Panc1 (cell line): ENCODE results near the gene MID2. TPM values are rescaled to one million over a fixed set of nuclear protein-coding genes. Genes with fewer than 3 reads are reported as not detected.

Source experiments
- ATAC-seq: fragments of 200-7000 bp; cut with Tn5 transposase; 2 replicates; pipeline ENCODE4 v1.9.1; 2020; ENCODE audit warnings: mild to moderate bottlenecking, moderate library complexity
- BruUV-seq: library from RNA; stranded (reverse); fragments of 400-500 nt; replicated peaks from 2 replicates; lab custom pipeline; 2021; lab: Mats Ljungman, UMichigan
- CTCF ChIA-PET: fragments of 300-600 bp; sonication (Branson Sonifier 250); formaldehyde crosslinking; loops from one replicate; lab custom pipeline; 2022; ENCODE audit warnings: antibody characterized with exemption; lab: Charles Lee
- POLR2A ChIA-PET: fragments of 300-600 bp; sonication (Branson Sonifier 250); formaldehyde crosslinking; loops from one replicate; lab custom pipeline; 2022; ENCODE audit warnings: antibody characterized with exemption; lab: Charles Lee
- DNase-seq: peaks from one replicate; pipeline ENCODE4 v3.0.0-alpha.2; 2010; ENCODE audit warnings: low read depth, low spot score
- H3K27ac ChIP-seq: 2 replicates; pipeline ENCODE4 v1.5.1; 2011; ENCODE audit warnings: mild to moderate bottlenecking, low read length, inconsistent platforms
- H3K27me3 ChIP-seq: fragments of 200-500 bp; sonication (Bioruptor generic); 2 replicates; pipeline ENCODE4 v1.6.0; 2014; ENCODE audit warnings: low read length, inconsistent platforms; ENCODE audit not compliant: control insufficient read depth, insufficient read depth
- H3K36me3 ChIP-seq: fragments of 200-500 bp; sonication (Bioruptor generic); 2 replicates; pipeline ENCODE4 v1.5.1; 2014; ENCODE audit warnings: inconsistent platforms, mild to moderate bottlenecking, low read length, moderate library complexity; ENCODE audit not compliant: control insufficient read depth, insufficient read depth
- H3K4me1 ChIP-seq: 2 replicates; pipeline ENCODE4 v1.5.1; 2011; ENCODE audit warnings: inconsistent platforms, mild to moderate bottlenecking, low read length, moderate library complexity; ENCODE audit not compliant: control insufficient read depth, insufficient read depth
- H3K4me3 ChIP-seq, 2 experiments: 2 replicates each; pipeline ENCODE4 v1.5.1; 2011 to 2012; ENCODE audit warnings: low read depth in 2 of 2, low read length in 2 of 2, mild to moderate bottlenecking in 2 of 2, inconsistent platforms in 1 of 2, moderate library complexity in 1 of 2
- H3K9me3 ChIP-seq: fragments of 200-500 bp; sonication (Bioruptor generic); 2 replicates; pipeline ENCODE4 v1.5.1; 2014; ENCODE audit warnings: low read depth, mild to moderate bottlenecking, inconsistent platforms, low read length, moderate library complexity; ENCODE audit not compliant: control insufficient read depth, insufficient read depth
- CTCF ChIP-seq: fragments of 450-650 bp; IDR thresholded peaks from 2 replicates; pipeline ENCODE4 v1.5.1; 2017; ENCODE audit warnings: mild to moderate bottlenecking
- POLR2AphosphoS5 ChIP-seq: IDR thresholded peaks from 2 replicates; pipeline ENCODE4 v1.6.1; 2012; ENCODE audit warnings: mild to moderate bottlenecking, low read depth, low read length, moderate library complexity
- REST ChIP-seq, 2 experiments: IDR thresholded peaks; 2 replicates each; pipeline ENCODE4 v1.6.1; 2011 to 2012; ENCODE audit warnings: low read depth in 2 of 2, control low read depth in 1 of 2, low read length in 1 of 2, mild to moderate bottlenecking in 1 of 2, moderate library complexity in 1 of 2; ENCODE audit not compliant: insufficient read depth in 1 of 2
- SIN3A ChIP-seq: IDR thresholded peaks from 2 replicates; pipeline ENCODE4 v1.6.1; 2012; ENCODE audit warnings: low read depth, mild to moderate bottlenecking, low read length, moderate library complexity, borderline replicate concordance; ENCODE audit not compliant: insufficient read depth
- TCF7L2 ChIP-seq: IDR thresholded peaks from 2 replicates; pipeline ENCODE4 v1.6.1; 2011; ENCODE audit warnings: mild to moderate bottlenecking, low read depth, low read length, inconsistent platforms
- in situ Hi-C: cut with HindIII; loops from 2 replicates; pipeline ENCODE4 v1.10.0; 2016; ENCODE audit warnings: low sequenced_read_pairs, low pct_unique_long_range_greater_than_20kb
- intact Hi-C: fragments of 100-400 bp; cut with micrococcal nuclease; formaldehyde crosslinking; loops from one replicate; pipeline ENCODE4 v1.10.0; 2022; ENCODE audit not compliant: unreplicated experiment
- total RNA-seq: library from RNA; stranded (reverse); gene quantifications from one replicate; pipeline ENCODE4 v1.2.1, GENCODE V29; 2021; ENCODE audit not compliant: unreplicated experiment

MID2 gene
- total RNA-seq, 1 experiment from 2014 or later, result 24.7 TPM

GRCh38 chrX:107827852-107828251 lies 2.2 kb downstream of the MID2 start:
- peak overlapping the region in 1 of 2 experiments; percentile 76; a peak in 2 of 4 replicates for H3K4me3 ChIP-seq

GRCh38 chrX:107829878-107830277 lies 4.2 kb downstream of the MID2 start:
- CTCF ChIA-PET, result no interaction called here

More at GRCh38 chrX:107827852-107828251, 2.2 kb downstream of the MID2 start:
- in situ Hi-C loops (no loop called here), intact Hi-C loops (no loop called here)
- peaks cover 10% of the 10 kb centered on the region for H3K4me1 ChIP-seq
- no peaks in the 10 kb centered on the region for H3K36me3 ChIP-seq
- ATAC-seq (no peak), DNase-seq (no peak)
- no peaks in the 10 kb centered on the region for H3K27me3 ChIP-seq
- no TSS peak for BruUV-seq
- ChIA-PET POLR2A (no interaction called here), CTCF (interaction anchor here (0.7 kb wide), 1 partner anchor 138 kb away, joined by 3 read pairs; no protein-coding TSS in a partner anchor)
- peak overlapping the region; percentile 89 for H3K27ac ChIP-seq
- H3K9me3 ChIP-seq, result no peaks in the 10 kb centered on the region
- TF ChIP-seq REST (IDR thresholded peaks at IDR 0.05; ENCODE audit: insufficient read depth in 1 of 2, low read depth in 2 of 2, low read length in 1 of 2), result no peak
- TF ChIP-seq SIN3A, result no peak
- TF ChIP-seq CTCF, result no peak
- no peak for TF ChIP-seq POLR2AphosphoS5
- TF ChIP-seq TCF7L2, result no peak

GRCh38 chrX:107831071-107831730 lies 5.5 kb downstream of the MID2 start:
- TF ChIP-seq POLR2AphosphoS5 (no peak), CTCF (no peak), SIN3A (no peak), TCF7L2 (no peak), REST (IDR thresholded peaks at IDR 0.05; ENCODE audit: insufficient read depth in 1 of 2, low read depth in 2 of 2, low read length in 1 of 2) (no peak)
- Histone ChIP-seq H3K36me3 (no peaks in the 10 kb centered on the region), H3K9me3 (no peaks in the 10 kb centered on the region), H3K27me3 (no peaks in the 10 kb centered on the region), H3K4me3 (no peak overlapping the region), H3K27ac (no peak overlapping the region), H3K4me1 (peaks cover 12% of the 10 kb centered on the region)
- CTCF ChIA-PET, result interaction anchor here (0.5 kb wide), 1 partner anchor 165 kb away, joined by 4 read pairs; no protein-coding TSS in a partner anchor
- no peak for DNase-seq
- in situ Hi-C loops, result no loop called here
- BruUV-seq, result no TSS peak
- POLR2A ChIA-PET, result no interaction called here
- ATAC-seq, result no peak
- intact Hi-C loops, result no loop called here

More at GRCh38 chrX:107829878-107830277, 4.2 kb downstream of the MID2 start:
- no peak overlapping the region for H3K27ac ChIP-seq
- DNase-seq (no peak), ATAC-seq (no peak)
- no peaks in the 10 kb centered on the region for H3K9me3 ChIP-seq
- BruUV-seq, result no TSS peak
- H3K4me1 ChIP-seq, result peaks cover 12% of the 10 kb centered on the region
- no peak overlapping the region for H3K4me3 ChIP-seq
- no peaks in the 10 kb centered on the region for H3K36me3 ChIP-seq
- intact Hi-C loops (no loop called here), in situ Hi-C loops (no loop called here)
- no peaks in the 10 kb centered on the region for H3K27me3 ChIP-seq
- POLR2A ChIA-PET, result no interaction called here
- TF ChIP-seq POLR2AphosphoS5 (no peak), TCF7L2 (no peak), SIN3A (no peak)
